Measurements from ENCODE around the gene CFAP73. TPM values are rescaled to one million over a fixed set of nuclear protein-coding genes. Genes with fewer than 3 reads are reported as not detected.

CFAP73 gene
- total RNA-seq, 1 donor = not detected

DNA sequence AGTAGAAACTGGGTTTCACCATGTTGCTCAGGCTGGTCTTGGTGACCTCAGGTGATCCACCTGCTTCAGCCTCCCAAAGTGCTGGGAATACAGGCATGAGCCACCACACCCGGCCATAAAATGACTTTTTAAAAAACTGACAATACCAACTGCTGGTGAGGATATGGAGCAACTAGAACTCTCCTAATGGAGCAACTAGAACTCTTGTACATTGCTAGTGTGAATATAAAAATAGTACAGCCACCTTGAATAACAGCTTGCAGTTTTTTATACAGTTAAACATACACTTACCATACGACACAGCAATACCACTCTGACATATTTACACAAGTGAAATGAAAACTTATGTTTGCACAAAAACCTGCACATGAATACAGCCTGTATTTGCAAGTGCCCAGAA is 2.5 kb upstream of the CFAP73 start:
- H3K4me3 ChIP-seq (ENCODE audit: low read depth, low read length) = no peak overlapping the region
- TF ChIP-seq, protein P1, sequence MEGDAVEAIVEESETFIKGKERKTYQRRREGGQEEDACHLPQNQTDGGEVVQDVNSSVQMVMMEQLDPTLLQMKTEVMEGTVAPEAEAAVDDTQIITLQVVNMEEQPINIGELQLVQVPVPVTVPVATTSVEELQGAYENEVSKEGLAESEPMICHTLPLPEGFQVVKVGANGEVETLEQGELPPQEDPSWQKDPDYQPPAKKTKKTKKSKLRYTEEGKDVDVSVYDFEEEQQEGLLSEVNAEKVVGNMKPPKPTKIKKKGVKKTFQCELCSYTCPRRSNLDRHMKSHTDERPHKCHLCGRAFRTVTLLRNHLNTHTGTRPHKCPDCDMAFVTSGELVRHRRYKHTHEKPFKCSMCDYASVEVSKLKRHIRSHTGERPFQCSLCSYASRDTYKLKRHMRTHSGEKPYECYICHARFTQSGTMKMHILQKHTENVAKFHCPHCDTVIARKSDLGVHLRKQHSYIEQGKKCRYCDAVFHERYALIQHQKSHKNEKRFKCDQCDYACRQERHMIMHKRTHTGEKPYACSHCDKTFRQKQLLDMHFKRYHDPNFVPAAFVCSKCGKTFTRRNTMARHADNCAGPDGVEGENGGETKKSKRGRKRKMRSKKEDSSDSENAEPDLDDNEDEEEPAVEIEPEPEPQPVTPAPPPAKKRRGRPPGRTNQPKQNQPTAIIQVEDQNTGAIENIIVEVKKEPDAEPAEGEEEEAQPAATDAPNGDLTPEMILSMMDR (IDR thresholded peaks at IDR 0.05; ENCODE audit: insufficient read depth, low read length) = no peak
- no peak for DNase-seq (ENCODE audit: low read depth)

DNA sequence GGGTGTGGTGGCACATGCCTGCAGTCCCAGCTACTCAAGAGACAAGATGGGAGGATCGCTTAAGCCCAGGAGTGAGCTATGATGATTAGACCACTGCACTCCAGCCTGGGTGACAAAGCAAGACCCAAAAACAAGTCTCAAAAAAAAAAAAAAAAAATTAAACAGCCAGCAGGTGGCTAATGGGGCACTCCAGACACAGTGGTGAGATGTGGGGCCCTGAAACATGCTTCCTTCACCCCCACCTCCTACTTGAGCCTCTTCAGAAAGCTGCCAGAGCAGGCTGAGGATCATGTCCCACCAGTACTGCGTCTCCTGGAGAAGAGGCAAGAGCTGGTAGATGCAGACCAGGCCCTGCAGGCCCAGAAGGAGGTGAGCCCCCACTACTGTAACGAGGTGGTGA is 2.1 kb downstream of the CFAP73 start:
- TF ChIP-seq, protein P1 (IDR thresholded peaks at IDR 0.05; ENCODE audit: insufficient read depth, low read length) = no peak
- H3K4me3 ChIP-seq (ENCODE audit: low read depth, low read length) = no peak overlapping the region
- no peak for DNase-seq (ENCODE audit: low read depth)

DNA sequence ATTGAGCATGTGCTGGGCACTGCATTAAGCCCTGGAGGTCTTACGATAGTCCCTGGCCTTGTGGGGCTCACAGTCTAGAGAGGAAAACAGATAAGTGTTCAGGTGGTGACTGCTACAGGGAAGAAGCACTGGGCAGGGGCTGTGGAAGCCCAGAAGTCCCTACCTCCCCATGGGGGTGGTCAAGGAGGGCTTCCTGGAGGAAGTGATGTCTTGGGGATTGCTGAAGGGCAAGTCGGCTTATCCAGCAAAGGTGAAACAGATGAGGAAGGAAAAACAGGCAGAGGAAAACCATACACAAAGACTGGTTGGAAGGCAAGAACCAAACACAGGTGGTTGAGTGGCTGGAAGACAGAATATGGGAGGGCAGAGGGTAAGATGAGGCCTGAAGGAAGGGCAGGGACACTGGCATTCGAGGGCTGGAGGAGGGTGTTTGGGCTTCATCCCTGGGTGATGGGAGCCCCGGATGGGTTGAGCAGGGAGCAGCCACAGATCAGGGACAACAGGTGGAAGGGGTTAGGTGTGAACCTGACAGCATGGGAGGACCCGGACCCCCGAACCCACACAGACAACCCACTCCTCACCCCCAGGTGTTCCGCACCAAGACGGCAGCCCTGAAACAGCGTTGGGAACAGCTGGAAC is 2.8 kb downstream of the CFAP73 start:
- no peak overlapping the region for H3K4me3 ChIP-seq (ENCODE audit: low read depth, low read length)
- TF ChIP-seq, protein P1 (IDR thresholded peaks at IDR 0.05; ENCODE audit: insufficient read depth, low read length) = no peak
- no peak for DNase-seq (ENCODE audit: low read depth)

DNA sequence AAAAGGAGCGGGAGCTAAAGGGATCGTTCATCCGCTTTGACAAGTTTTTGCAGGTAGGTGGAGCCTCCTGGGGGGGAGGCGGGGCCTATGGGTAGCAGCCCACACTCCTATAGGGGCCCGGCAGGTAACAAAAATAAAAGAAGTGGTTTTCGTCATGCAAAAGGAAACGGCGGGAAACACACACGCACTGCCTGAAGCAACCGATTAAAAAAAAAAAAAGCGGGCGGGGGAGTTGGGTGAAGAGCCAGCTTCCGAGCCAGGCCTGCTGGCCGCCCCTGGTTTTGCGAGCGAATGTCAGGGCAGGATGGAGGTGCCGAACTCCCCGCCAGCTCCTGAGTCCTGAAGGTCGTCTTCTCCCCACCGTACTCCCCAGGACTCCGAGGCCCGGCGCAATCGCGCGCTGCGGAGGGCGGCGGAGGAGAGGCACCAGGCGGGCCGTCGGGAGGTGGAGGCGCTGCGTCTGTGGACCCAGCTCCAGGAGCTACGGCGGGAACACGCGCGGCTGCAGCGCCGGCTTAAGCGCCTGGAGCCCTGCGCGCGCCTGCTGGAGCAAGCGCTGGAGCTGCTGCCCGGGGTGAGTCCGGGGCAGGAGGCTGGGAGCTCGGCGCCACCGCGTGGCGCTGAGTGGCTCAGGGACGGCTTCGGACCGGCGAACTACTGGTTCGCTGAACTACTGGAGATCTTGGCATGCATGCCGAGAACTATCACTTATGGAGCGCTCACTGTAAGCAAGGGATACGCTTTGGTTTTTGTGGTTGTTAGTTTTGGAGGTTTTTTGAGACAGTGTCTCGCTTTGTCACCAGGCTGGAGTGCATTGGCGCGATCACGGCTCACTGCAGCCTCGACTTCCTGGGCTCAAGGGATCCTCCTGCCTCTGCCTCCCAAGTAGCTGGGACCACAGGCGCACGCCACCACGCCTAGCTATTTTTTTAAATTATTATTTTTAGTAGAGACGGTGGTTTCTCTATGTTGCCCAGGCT is 3.6 kb downstream of the CFAP73 start:
- peak; percentile 64 for DNase-seq (ENCODE audit: low read depth)
- H3K4me3 ChIP-seq (ENCODE audit: low read depth, low read length) = peak overlapping the region; percentile 42
- TF ChIP-seq, protein P1 (IDR thresholded peaks at IDR 0.05; ENCODE audit: insufficient read depth, low read length) = peak; percentile 60

DNA sequence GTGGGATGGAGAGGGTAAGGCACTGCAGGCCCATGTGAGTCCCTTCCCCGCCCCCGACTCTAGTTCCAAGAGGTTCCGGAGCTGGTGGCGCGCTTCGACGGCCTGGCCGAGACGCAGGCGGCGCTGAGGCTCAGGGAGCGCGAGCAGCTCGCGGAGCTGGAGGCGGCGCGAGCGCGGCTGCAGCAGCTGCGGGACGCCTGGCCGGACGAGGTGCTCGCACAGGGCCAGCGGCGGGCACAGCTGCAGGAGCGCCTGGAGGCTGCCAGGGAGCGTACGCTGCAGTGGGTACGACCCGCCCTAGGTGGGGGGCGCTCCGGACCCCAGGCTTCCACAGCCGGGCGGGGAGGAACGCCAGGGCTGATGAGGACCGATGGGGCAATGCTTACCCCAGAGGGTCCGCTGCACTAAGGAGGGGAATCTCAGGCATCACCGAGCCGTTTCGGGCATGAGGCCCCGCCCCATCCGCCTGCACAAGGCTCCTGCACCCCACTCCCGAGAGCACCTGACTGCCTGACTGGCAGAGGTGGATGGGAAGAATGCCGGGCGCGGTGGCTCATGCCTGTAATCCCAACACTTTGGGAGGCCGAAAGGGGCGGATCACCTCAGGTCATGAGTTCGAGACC is 4.9 kb downstream of the CFAP73 start:
- TF ChIP-seq, protein P1 (IDR thresholded peaks at IDR 0.05; ENCODE audit: insufficient read depth, low read length) = no peak
- H3K4me3 ChIP-seq (ENCODE audit: low read depth, low read length) = peak overlapping the region; percentile 22
- DNase-seq (ENCODE audit: low read depth) = peak; percentile 11

DNA sequence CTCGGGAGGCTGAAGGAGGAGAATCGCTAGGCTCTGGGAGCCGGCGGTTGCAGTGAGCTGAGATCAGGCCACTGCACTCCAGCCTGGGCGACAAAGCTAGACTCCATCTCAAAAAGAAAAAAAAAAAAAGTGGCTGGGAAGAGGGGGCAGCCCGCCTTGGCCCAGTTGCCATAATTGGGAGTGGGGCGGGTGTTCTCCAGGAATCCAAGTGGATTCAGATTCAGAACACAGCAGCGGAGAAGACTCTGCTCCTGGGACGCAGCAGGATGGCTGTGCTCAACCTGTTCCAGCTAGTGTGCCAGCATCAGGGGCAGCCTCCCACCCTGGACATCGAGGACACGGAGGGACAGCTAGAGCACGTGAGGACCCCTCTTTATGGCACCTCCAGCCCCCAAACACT is 5.5 kb downstream of the CFAP73 start:
- no peak overlapping the region for H3K4me3 ChIP-seq (ENCODE audit: low read depth, low read length)
- no peak for DNase-seq (ENCODE audit: low read depth)
- TF ChIP-seq, protein P1 (IDR thresholded peaks at IDR 0.05; ENCODE audit: insufficient read depth, low read length) = no peak
